IPS-20b (cell line): ENCODE results near the gene TDRD10.
A peak's percentile ranks its signal among the peaks of the same experiment; 100 is the strongest.

ENCODE experiments used
- H3K27ac ChIP-seq: one replicate; pipeline ENCODE4 v1.5.1; 2013; ENCODE audit warnings: low read length
- H3K27me3 ChIP-seq: 2 replicates; pipeline ENCODE4 v1.6.1; 2013; ENCODE audit warnings: mild to moderate bottlenecking, low read length, inconsistent platforms; ENCODE audit not compliant: insufficient read depth
- H3K36me3 ChIP-seq: 2 replicates; pipeline ENCODE4 v1.6.1; 2013; ENCODE audit warnings: low read depth, mild to moderate bottlenecking, inconsistent platforms, low read length, moderate library complexity; ENCODE audit not compliant: insufficient read depth
- H3K4me1 ChIP-seq: 2 replicates; pipeline ENCODE4 v1.6.1; 2013; ENCODE audit warnings: mild to moderate bottlenecking, control low read depth, inconsistent platforms, low read length, moderate library complexity; ENCODE audit not compliant: insufficient read depth
- H3K4me3 ChIP-seq: 2 replicates; pipeline ENCODE4 v1.5.1; 2013; ENCODE audit warnings: mild to moderate bottlenecking, low read length, inconsistent platforms
- H3K9ac ChIP-seq: 2 replicates; pipeline ENCODE4 v1.6.1; 2013; ENCODE audit warnings: low read depth, mild to moderate bottlenecking, inconsistent platforms, low read length, moderate library complexity
- H3K9me3 ChIP-seq: 2 replicates; pipeline ENCODE4 v1.6.1; 2013; ENCODE audit warnings: mild to moderate bottlenecking, low read depth, low read length, inconsistent platforms; ENCODE audit not compliant: insufficient read depth

The TDRD10 gene

GRCh38 chr1:154499446-154499845, 2.6 kb upstream of the TDRD10 start:
- Histone ChIP-seq H3K27me3 (peaks cover 62% of the 10 kb centered on the region), H3K4me3 (no peak overlapping the region), H3K9me3 (no peaks in the 10 kb centered on the region; the same call in none of the 2 replicates), H3K27ac (no peak overlapping the region), H3K4me1 (no peaks in the 10 kb centered on the region), H3K9ac (no peak overlapping the region), H3K36me3 (no peaks in the 10 kb centered on the region)

- no peaks in the 10 kb centered on the region; the same call in none of the 2 replicates for H3K9me3 ChIP-seq
- peaks cover 72% of the 10 kb centered on the region for H3K27me3 ChIP-seq
- no peaks in the 10 kb centered on the region for H3K36me3 ChIP-seq
- H3K9ac ChIP-seq, result no peak overlapping the region
- H3K4me3 ChIP-seq, result no peak overlapping the region
- no peaks in the 10 kb centered on the region for H3K4me1 ChIP-seq
- H3K27ac ChIP-seq, result no peak overlapping the region
Measured at GRCh38 chr1:154500533-154500932, 1.5 kb upstream of the TDRD10 start.

DNA sequence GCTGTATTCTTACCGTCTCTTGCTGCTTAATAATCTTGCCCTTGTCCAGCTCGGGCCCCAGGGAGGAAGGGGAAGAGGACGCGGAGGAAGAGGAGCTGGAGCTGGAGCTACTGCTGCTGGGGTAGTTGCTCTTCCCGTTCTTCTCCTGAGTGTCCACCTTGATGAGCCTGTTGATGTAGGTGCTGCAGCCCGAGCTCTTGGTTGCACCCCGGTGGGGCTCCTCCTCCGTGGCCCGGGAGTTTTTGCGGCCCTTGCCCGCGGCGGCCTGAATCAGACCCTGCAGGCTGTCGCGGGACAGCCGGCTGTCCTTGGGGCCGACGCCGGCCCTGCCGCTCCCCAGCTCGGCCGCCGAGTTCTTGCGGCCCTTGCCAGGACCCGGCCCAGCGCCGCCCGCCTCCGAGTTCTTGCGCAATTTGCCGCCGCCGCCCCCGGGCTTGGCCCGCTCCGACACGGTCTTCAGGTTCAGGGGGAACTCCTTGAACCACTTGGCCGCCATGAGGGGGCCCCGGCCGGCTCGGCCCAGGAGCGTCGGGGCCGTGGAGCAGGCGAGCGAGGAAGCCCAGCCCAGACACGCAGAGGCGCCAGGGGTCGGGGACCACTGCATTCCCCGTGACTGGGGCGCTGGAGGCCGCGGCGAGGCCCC, 475 bp upstream of the TDRD10 start:
- no peak overlapping the region for H3K27ac ChIP-seq
- peak overlapping the region; percentile 52 for H3K4me3 ChIP-seq
- peaks cover 80% of the 10 kb centered on the region for H3K27me3 ChIP-seq
- H3K4me1 ChIP-seq, result no peaks in the 10 kb centered on the region
- no peaks in the 10 kb centered on the region; the same call in none of the 2 replicates for H3K9me3 ChIP-seq
- H3K9ac ChIP-seq, result no peak overlapping the region
- H3K36me3 ChIP-seq, result no peaks in the 10 kb centered on the region

- no peaks in the 10 kb centered on the region for H3K4me1 ChIP-seq
- H3K9me3 ChIP-seq, result no peaks in the 10 kb centered on the region; the same call in none of the 2 replicates
- H3K27me3 ChIP-seq, result peaks cover 92% of the 10 kb centered on the region
- peak overlapping the region; percentile 35; the same call in 1 of the 2 replicates for H3K4me3 ChIP-seq
- no peaks in the 10 kb centered on the region for H3K36me3 ChIP-seq
- no peak overlapping the region for H3K27ac ChIP-seq
- no peak overlapping the region for H3K9ac ChIP-seq
Measured at GRCh38 chr1:154502744-154503115, 711 bp downstream of the TDRD10 start.

- H3K36me3 ChIP-seq, result no peaks in the 10 kb centered on the region
- no peaks in the 10 kb centered on the region for H3K4me1 ChIP-seq
- H3K9me3 ChIP-seq, result no peaks in the 10 kb centered on the region; the same call in none of the 2 replicates
- peaks cover 95% of the 10 kb centered on the region for H3K27me3 ChIP-seq
- no peak overlapping the region for H3K4me3 ChIP-seq
- H3K27ac ChIP-seq, result no peak overlapping the region
- H3K9ac ChIP-seq, result no peak overlapping the region
Measured at GRCh38 chr1:154503898-154504297, 1.9 kb downstream of the TDRD10 start.

- Histone ChIP-seq H3K4me3 (no peak overlapping the region), H3K27me3 (peaks cover 19% of the 10 kb centered on the region), H3K9ac (no peak overlapping the region), H3K4me1 (no peaks in the 10 kb centered on the region), H3K9me3 (no peaks in the 10 kb centered on the region), H3K36me3 (no peaks in the 10 kb centered on the region), H3K27ac (no peak overlapping the region)
Measured at GRCh38 chr1:154512760-154513159, 10.7 kb downstream of the TDRD10 start.

GRCh38 chr1:154514066-154514553, 12.1 kb downstream of the TDRD10 start:
- Histone ChIP-seq H3K27me3 (peaks cover 8% of the 10 kb centered on the region), H3K9me3 (no peaks in the 10 kb centered on the region), H3K36me3 (no peaks in the 10 kb centered on the region), H3K27ac (no peak overlapping the region), H3K9ac (no peak overlapping the region), H3K4me1 (no peaks in the 10 kb centered on the region), H3K4me3 (no peak overlapping the region)

DNA sequence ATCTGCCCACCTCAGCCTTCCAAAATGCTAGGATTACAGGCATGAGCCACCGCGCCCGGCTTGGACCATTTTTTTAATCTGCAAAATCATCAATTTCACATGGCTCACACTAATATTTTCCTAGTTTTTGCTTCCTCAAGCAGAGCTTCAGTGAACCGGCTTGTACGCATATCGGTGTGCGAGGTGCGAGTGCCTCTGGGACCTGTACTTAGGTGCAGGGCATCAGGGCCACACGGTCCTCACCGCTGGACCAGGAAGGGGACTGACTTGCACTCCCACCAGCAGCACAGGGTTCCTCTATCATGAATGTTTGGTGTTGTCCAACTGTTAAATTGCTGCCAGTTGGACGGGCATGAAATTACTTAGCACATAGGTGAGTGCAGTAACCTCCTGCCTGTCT, 15.6 kb downstream of the TDRD10 start:
- Histone ChIP-seq H3K4me3 (no peak overlapping the region), H3K36me3 (no peaks in the 10 kb centered on the region), H3K27ac (no peak overlapping the region), H3K27me3 (no peaks in the 10 kb centered on the region; the same call in 1 of the 2 replicates), H3K9me3 (no peaks in the 10 kb centered on the region), H3K4me1 (no peaks in the 10 kb centered on the region), H3K9ac (no peak overlapping the region)

DNA sequence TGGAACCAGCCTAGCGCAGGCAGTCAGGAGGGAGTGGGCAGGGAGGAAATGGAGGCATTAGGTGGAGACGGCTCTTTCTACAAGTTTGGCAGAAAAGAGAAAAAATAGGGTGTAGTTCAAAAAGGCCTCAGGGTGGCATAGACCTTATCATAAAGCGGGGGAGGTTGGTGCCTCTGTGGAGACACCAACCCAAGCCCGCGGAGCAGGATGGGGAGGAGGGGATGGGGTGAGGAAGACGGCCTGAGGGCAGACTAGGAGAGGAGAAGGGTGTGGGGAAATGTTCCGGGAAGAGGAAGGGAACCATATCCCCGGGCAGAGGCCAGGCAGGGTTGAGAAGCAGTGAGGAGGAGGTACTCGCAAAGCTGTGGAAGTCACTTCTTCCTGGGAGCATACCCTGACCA, 17.6 kb downstream of the TDRD10 start:
- Histone ChIP-seq H3K4me1 (no peaks in the 10 kb centered on the region), H3K4me3 (no peak overlapping the region), H3K27ac (no peak overlapping the region), H3K36me3 (no peaks in the 10 kb centered on the region), H3K27me3 (no peaks in the 10 kb centered on the region; the same call in 1 of the 2 replicates), H3K9ac (no peak overlapping the region), H3K9me3 (no peaks in the 10 kb centered on the region)

DNA sequence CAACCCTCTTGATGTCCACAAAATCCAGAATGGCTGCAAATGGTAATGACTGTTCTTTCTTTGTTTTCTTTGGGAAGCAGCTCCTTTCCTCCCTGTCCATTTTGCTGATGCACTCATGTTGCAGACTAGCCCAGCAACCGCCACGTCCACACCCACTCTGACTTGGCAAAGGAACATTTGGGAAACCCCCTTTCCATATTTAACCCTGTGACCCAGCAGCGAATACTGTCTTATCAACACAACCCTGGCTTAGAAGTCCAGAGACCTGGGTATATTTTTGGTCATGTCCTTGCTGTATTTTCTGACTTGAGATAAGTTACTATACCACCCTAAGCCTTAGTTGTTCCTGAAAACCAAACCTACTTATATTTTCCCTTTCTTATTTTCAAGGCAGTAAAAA, 18.3 kb downstream of the TDRD10 start:
- Histone ChIP-seq H3K4me1 (no peaks in the 10 kb centered on the region), H3K27ac (no peak overlapping the region), H3K9ac (no peak overlapping the region), H3K4me3 (no peak overlapping the region), H3K9me3 (no peaks in the 10 kb centered on the region), H3K36me3 (no peaks in the 10 kb centered on the region), H3K27me3 (no peaks in the 10 kb centered on the region; the same call in 1 of the 2 replicates)

DNA sequence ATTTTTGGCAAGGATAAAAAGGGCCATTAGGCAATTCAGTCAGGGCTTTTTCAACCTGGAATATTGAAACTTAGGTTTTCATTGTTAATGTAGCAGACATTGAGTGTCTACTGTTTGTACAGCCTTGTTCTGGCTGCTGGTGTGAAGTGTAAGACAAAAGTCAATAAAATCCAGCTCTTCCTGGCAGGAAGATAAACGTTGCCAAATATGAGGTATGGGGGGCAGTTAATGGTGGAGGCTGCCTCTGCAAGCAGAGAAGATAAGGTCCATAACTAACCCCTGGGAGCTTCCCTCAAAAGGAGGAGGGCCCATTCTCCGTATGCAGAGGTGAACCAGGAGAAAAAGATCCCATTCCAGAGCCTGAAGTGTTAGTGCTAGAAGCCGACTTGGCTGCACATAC, 19.7 kb downstream of the TDRD10 start:
- Histone ChIP-seq H3K27me3 (no peaks in the 10 kb centered on the region; the same call in 1 of the 2 replicates), H3K9me3 (no peaks in the 10 kb centered on the region), H3K36me3 (no peaks in the 10 kb centered on the region), H3K9ac (no peak overlapping the region), H3K27ac (no peak overlapping the region), H3K4me3 (no peak overlapping the region), H3K4me1 (no peaks in the 10 kb centered on the region)

DNA sequence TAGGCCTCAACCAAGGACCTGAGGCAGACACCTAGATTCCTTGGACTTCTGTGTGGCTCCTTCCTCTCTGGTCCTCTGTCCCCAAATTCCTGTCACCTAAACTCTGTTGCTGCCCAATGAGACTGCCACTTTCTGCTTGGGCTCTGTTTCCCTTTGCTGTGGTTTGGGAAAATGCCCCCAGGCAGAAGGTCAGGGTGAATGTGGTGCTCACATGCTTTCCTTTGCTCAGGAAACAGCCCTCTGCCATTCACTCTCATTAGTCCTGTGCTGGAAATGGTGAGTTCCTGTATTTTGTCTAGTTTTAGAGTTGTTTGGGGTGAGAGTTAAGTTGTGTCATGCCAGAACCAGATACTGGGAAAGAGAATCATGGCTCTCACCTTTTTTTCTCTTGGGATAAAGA, 22.9 kb downstream of the TDRD10 start:
- Histone ChIP-seq H3K4me1 (no peaks in the 10 kb centered on the region), H3K9ac (no peak overlapping the region), H3K9me3 (no peaks in the 10 kb centered on the region), H3K27me3 (no peaks in the 10 kb centered on the region; the same call in 1 of the 2 replicates), H3K36me3 (no peaks in the 10 kb centered on the region), H3K27ac (no peak overlapping the region), H3K4me3 (no peak overlapping the region)
